ENCODE measurements around the gene KRTAP9-8.
"Not testable (repeated sequence)": the region's sequence is repeated elsewhere in the genome, so short reads cannot be mapped to it uniquely, and the experiment has no call there.

Gene KRTAP9-8

GRCh38 chr17:41255381-41256290 is 17.8 kb downstream of the KRTAP9-8 start, which contains the start of gene KRTAP9-9:
Gene KRTAP9-9 (plus strand): TSS chr17:41255384.
- in situ Hi-C loops (cut with MboI; ENCODE audit: low sequenced_read_pairs) = not testable (repeated sequence)

DNA sequence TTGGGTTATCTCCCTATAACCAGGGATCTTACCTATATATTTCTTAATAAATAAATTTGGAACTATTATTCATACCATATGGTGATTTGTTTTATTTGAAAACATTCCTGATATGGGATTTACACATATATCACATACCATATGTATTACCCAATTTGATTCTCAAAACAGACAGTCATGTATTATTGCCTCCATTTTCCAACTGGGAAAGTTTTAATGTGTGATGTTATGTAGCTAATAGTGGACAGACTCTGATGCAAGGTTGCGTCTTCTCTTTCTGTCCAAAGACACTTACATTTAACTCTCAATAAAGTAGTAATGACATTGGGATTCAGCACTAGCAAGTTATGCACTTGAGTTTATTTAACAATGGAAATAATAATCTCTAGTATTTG is 18.5 kb downstream of the KRTAP9-8 start:
- in situ Hi-C loops (cut with MboI; ENCODE audit: low sequenced_read_pairs) = no loop called here

- in situ Hi-C loops (cut with MboI; ENCODE audit: low sequenced_read_pairs) = no loop called here
Observed at GRCh38 chr17:41258406-41258805, 20.6 kb downstream of the KRTAP9-8 start.

DNA sequence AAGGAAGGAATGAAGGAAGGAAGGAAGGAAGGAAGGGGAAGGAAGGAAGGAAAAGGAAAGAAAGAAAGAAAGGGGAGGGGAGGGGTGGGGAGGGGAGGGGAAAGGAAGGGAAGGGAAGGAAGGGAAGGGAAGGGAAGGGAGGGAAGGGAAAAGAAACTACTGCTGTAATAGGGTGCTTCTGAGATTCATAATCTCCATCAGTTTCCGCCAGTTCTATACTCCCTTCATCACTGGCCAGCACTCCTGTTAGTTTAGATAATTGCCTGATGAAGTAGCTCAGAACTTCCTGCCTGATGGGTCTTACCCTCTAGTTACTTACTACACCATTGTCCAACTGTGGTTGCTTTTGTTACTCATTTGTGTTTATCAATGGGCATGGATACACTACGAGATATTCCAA is 25.4 kb downstream of the KRTAP9-8 start:
- in situ Hi-C loops (cut with MboI; ENCODE audit: low sequenced_read_pairs) = no loop called here

- in situ Hi-C loops (cut with MboI; ENCODE audit: low sequenced_read_pairs) = no loop called here
Observed at GRCh38 chr17:41264599-41264998, 26.8 kb downstream of the KRTAP9-8 start.

- in situ Hi-C loops (cut with MboI; ENCODE audit: low sequenced_read_pairs) = no loop called here
Observed at GRCh38 chr17:41265078-41265477, 27.3 kb downstream of the KRTAP9-8 start, which contains the start of gene KRTAP9-6. Gene KRTAP9-6 (plus strand): TSS chr17:41265378. CDS start chr17:41265378, 0 bp downstream.

- in situ Hi-C loops (cut with MboI; ENCODE audit: low sequenced_read_pairs) = no loop called here
Observed at GRCh38 chr17:41267711-41268110, 29.9 kb downstream of the KRTAP9-8 start.

GRCh38 chr17:41271323-41271722 is 33.5 kb downstream of the KRTAP9-8 start:
- in situ Hi-C loops (cut with MboI; ENCODE audit: low sequenced_read_pairs) = not testable (repeated sequence)

DNA sequence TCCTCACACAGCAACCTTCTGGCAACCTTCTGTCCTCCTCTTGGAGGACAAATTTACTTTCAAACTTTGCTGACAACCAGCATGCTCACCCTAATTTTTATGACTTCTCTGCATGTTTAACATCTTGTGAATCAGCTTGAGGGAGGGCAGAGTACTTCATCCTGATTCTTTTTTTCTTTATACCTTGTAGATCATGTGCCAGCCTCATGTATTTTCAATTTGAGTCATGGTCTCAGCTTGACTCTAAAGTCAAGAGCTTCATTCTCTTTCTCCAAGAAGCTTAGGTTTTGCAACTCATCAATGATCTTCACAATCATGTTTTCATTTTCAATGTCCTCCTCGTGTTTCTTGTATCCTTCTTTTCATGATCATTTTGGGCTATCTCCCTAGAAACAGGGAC is 34.1 kb downstream of the KRTAP9-8 start:
- in situ Hi-C loops (cut with MboI; ENCODE audit: low sequenced_read_pairs) = no loop called here

DNA sequence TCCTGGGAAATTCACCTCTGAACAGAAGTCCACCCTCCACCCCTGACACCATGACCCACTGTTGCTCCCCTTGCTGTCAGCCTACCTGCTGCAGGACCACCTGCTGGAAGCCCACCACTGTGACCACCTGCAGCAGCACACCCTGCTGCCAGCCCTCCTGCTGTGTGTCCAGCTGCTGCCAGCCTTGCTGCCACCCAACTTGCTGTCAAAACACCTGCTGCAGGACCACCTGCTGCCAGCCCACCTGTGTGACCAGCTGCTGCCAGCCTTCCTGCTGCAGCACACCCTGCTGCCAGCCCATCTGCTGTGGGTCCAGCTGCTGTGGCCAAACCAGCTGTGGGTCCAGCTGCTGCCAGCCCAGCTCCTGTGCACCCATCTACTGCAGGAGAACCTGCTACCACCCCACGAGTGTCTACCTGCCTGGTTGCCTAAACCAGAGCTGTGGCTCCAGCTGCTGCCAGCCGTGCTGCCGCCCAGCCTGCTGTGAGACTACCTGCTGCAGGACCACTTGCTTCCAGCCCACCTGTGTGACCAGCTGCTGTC is 37.9 kb downstream of the KRTAP9-8 start, which contains the start of gene KRTAP9-7:
KRTAP9-7 (plus strand) TSS at position 51 of the 543 bp plus-strand sequence; CDS start at position 51, 0 bp downstream.
- in situ Hi-C loops (cut with MboI; ENCODE audit: low sequenced_read_pairs) = not testable (repeated sequence)

- in situ Hi-C loops (cut with MboI; ENCODE audit: low sequenced_read_pairs) = no loop called here
Observed at GRCh38 chr17:41278176-41278955, 40.6 kb downstream of the KRTAP9-8 start.

GRCh38 chr17:41284043-41284442 is 46.2 kb downstream of the KRTAP9-8 start:
- in situ Hi-C loops (cut with MboI; ENCODE audit: low sequenced_read_pairs) = no loop called here

- in situ Hi-C loops (cut with MboI; ENCODE audit: low sequenced_read_pairs) = no loop called here
Observed at GRCh38 chr17:41284546-41284945, 46.7 kb downstream of the KRTAP9-8 start.

- in situ Hi-C loops (cut with MboI; ENCODE audit: low sequenced_read_pairs) = no loop called here
Observed at GRCh38 chr17:41287050-41287449, 49.3 kb downstream of the KRTAP9-8 start.
